GM06990 (cell line): Measurements from ENCODE around the gene TRRAP.

Experiments used
- DNase-seq: peaks from one replicate; pipeline ENCODE4 v3.0.0-alpha.2; 2011; ENCODE audit not compliant: insufficient read length; ENCODE audit errors: extremely low read depth
- H3K27me3 ChIP-seq: replicated peaks from 2 replicates; pipeline ENCODE4 v1.6.0; 2011; ENCODE audit warnings: low read length; ENCODE audit not compliant: control insufficient read depth, insufficient read depth
- H3K36me3 ChIP-seq: 2 replicates; pipeline ENCODE4 v1.5.1; 2011; ENCODE audit warnings: low read length; ENCODE audit not compliant: control insufficient read depth, insufficient read depth
- H3K4me3 ChIP-seq: replicated peaks from 2 replicates; pipeline ENCODE4 v1.5.1; 2011; ENCODE audit warnings: low read depth, mild to moderate bottlenecking, control low read depth, low read length
- TF ChIP-seq, protein P1 (sequence below): IDR thresholded peaks from 2 replicates; pipeline ENCODE4 v1.5.1; 2011; ENCODE audit warnings: low read length, control low read depth, mild to moderate bottlenecking, inconsistent platforms; ENCODE audit not compliant: insufficient read depth, poor library complexity, severe bottlenecking

Gene TRRAP

DNA sequence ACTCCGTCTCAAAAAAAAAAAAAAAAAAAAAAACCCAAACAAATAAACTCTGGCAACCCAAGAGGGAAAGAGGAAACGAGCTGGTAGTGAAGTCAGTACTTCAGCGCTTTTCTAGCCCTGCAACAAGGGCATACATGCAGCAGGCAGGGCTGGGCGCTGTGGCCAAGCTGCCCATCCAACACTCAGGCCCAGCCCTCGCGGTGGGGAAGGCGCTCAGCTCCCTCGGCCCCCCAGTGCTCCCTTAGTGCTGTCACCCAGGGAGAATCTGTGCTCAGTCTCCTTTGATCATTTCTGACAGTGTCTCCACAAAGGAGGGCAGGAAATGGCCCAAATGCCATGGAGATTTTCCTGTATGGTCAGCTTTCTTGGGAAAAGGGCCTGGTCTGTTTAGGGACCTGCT lies 168.4 kb downstream of the TRRAP start:
- no peak for DNase-seq
- Histone ChIP-seq H3K36me3 (peaks cover 21% of the 10 kb centered on the region), H3K27me3 (no peaks in the 10 kb centered on the region), H3K4me3 (no peak overlapping the region)
- TF ChIP-seq, protein P1, sequence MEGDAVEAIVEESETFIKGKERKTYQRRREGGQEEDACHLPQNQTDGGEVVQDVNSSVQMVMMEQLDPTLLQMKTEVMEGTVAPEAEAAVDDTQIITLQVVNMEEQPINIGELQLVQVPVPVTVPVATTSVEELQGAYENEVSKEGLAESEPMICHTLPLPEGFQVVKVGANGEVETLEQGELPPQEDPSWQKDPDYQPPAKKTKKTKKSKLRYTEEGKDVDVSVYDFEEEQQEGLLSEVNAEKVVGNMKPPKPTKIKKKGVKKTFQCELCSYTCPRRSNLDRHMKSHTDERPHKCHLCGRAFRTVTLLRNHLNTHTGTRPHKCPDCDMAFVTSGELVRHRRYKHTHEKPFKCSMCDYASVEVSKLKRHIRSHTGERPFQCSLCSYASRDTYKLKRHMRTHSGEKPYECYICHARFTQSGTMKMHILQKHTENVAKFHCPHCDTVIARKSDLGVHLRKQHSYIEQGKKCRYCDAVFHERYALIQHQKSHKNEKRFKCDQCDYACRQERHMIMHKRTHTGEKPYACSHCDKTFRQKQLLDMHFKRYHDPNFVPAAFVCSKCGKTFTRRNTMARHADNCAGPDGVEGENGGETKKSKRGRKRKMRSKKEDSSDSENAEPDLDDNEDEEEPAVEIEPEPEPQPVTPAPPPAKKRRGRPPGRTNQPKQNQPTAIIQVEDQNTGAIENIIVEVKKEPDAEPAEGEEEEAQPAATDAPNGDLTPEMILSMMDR = no peak

DNA sequence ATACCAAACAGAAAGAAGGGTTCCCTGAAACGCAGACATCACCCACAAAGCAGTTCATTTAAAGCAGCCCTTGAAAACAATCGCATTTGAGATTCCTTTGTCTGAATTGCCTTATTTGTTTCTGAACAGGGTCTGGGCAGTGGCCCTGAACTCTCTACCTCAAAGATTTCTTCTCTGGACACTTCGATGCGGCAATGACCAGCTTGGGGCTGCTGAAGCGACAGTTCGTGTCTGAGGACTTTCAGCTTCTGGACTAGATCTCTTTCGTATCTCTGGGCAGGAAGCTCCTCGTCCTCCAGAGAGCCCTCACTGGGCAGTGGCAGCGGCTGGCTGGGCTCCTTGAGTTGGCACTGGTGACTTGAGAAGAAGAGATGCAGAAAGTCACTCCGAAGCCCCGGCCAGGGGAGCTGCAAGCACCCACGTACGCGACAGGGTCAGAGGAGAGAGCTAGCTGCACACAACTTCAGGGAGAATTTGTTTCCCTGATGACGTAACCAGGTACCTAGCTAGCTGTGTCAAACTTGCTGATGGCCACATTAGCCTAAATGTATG lies 169.3 kb downstream of the TRRAP start:
- H3K27me3 ChIP-seq = no peaks in the 10 kb centered on the region
- peaks cover 23% of the 10 kb centered on the region for H3K36me3 ChIP-seq
- no peak for DNase-seq
- TF ChIP-seq, protein P1 = no peak
- H3K4me3 ChIP-seq = no peak overlapping the region

- H3K27me3 ChIP-seq = no peaks in the 10 kb centered on the region
- H3K36me3 ChIP-seq = peaks cover 22% of the 10 kb centered on the region
- DNase-seq = no peak
- H3K4me3 ChIP-seq = no peak overlapping the region
- TF ChIP-seq, protein P1 = no peak
Measured at GRCh38 chr7:99050971-99051370, 172.6 kb downstream of the TRRAP start.

DNA sequence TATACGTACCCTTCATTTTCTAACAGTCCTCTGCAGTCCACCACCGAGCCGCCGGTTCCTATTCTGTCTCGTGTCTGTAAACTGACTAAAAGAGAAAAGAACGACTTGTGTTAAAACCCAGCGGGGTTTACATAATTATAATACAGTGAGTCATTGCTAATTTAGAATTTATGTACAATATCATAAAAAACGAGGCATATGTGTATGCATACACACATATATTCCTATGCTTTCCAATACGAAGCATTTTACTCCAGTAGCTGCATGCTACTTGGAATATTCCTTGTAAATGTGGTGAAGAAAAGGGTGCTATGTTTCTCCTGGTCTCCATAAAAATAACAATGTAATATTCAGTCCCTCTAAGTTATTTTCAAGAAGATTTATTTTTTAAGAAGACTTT lies 176.4 kb downstream of the TRRAP start:
- no peak for DNase-seq
- no peaks in the 10 kb centered on the region for H3K27me3 ChIP-seq
- H3K36me3 ChIP-seq = peaks cover 14% of the 10 kb centered on the region
- TF ChIP-seq, protein P1 = no peak
- no peak overlapping the region for H3K4me3 ChIP-seq

GRCh38 chr7:99061001-99061776 lies 182.9 kb downstream of the TRRAP start:
- Histone ChIP-seq H3K36me3 (peaks cover 2% of the 10 kb centered on the region; the same call in 1 of the 2 replicates), H3K27me3 (no peaks in the 10 kb centered on the region), H3K4me3 (no peak overlapping the region)
- TF ChIP-seq, protein P1 = no peak
- no peak for DNase-seq
